ENCODE data around the gene CLEC4C.
"Not testable (repeated sequence)": the region's sequence is repeated elsewhere in the genome, so short reads cannot be mapped to it uniquely, and the experiment has no call there.

CLEC4C gene

GRCh38 chr12:7755668-7756067, 8.5 kb upstream of the CLEC4C start:
- not testable (repeated sequence) for H3K4me3 ChIP-seq (ENCODE audit: low read length); H3K27me3 ChIP-seq (ENCODE audit: insufficient read depth, low read length); H3K36me3 ChIP-seq (ENCODE audit: insufficient read depth, low read depth, low read length); H3K27ac ChIP-seq (ENCODE audit: low read length); H3K9ac ChIP-seq (ENCODE audit: low read depth, low read length); H3K9me3 ChIP-seq (ENCODE audit: insufficient read depth, low read depth, low read length)
- peaks cover 15% of the 10 kb centered on the region; the same call in 1 of the 2 replicates for H3K4me1 ChIP-seq (ENCODE audit: insufficient read depth, low read length)

- not testable (repeated sequence) for H3K36me3 ChIP-seq (ENCODE audit: insufficient read depth, low read depth, low read length); H3K9me3 ChIP-seq (ENCODE audit: insufficient read depth, low read depth, low read length); H3K9ac ChIP-seq (ENCODE audit: low read depth, low read length); H3K27me3 ChIP-seq (ENCODE audit: insufficient read depth, low read length); H3K4me1 ChIP-seq (ENCODE audit: insufficient read depth, low read length); H3K27ac ChIP-seq (ENCODE audit: low read length); H3K4me3 ChIP-seq (ENCODE audit: low read length)
Measured at GRCh38 chr12:7751941-7752922, 5.1 kb upstream of the CLEC4C start.

- no peak overlapping the region for H3K27ac ChIP-seq (ENCODE audit: low read length)
- H3K36me3 ChIP-seq (ENCODE audit: insufficient read depth, low read depth, low read length): no peaks in the 10 kb centered on the region
- H3K9me3 ChIP-seq (ENCODE audit: insufficient read depth, low read depth, low read length): peaks cover 2% of the 10 kb centered on the region; the same call in 1 of the 2 replicates
- H3K4me1 ChIP-seq (ENCODE audit: insufficient read depth, low read length): no peaks in the 10 kb centered on the region
- H3K27me3 ChIP-seq (ENCODE audit: insufficient read depth, low read length): no peaks in the 10 kb centered on the region
- no peak overlapping the region for H3K4me3 ChIP-seq (ENCODE audit: low read length)
- H3K9ac ChIP-seq (ENCODE audit: low read depth, low read length): no peak overlapping the region
Measured at GRCh38 chr12:7751394-7751793, 4.2 kb upstream of the CLEC4C start.

GRCh38 chr12:7750350-7750749, 3.2 kb upstream of the CLEC4C start:
- Histone ChIP-seq H3K27me3 (ENCODE audit: insufficient read depth, low read length) (no peaks in the 10 kb centered on the region), H3K4me3 (ENCODE audit: low read length) (no peak overlapping the region), H3K4me1 (ENCODE audit: insufficient read depth, low read length) (no peaks in the 10 kb centered on the region), H3K36me3 (ENCODE audit: insufficient read depth, low read depth, low read length) (no peaks in the 10 kb centered on the region), H3K9ac (ENCODE audit: low read depth, low read length) (no peak overlapping the region), H3K9me3 (ENCODE audit: insufficient read depth, low read depth, low read length) (peaks cover 3% of the 10 kb centered on the region; the same call in 1 of the 2 replicates), H3K27ac (ENCODE audit: low read length) (no peak overlapping the region)

GRCh38 chr12:7749442-7749841, 2.3 kb upstream of the CLEC4C start:
- Histone ChIP-seq H3K4me3 (ENCODE audit: low read length) (no peak overlapping the region), H3K9ac (ENCODE audit: low read depth, low read length) (no peak overlapping the region), H3K27me3 (ENCODE audit: insufficient read depth, low read length) (no peaks in the 10 kb centered on the region), H3K27ac (ENCODE audit: low read length) (no peak overlapping the region), H3K4me1 (ENCODE audit: insufficient read depth, low read length) (no peaks in the 10 kb centered on the region), H3K36me3 (ENCODE audit: insufficient read depth, low read depth, low read length) (no peaks in the 10 kb centered on the region), H3K9me3 (ENCODE audit: insufficient read depth, low read depth, low read length) (peaks cover 3% of the 10 kb centered on the region; the same call in 1 of the 2 replicates)

- Histone ChIP-seq H3K27me3 (ENCODE audit: insufficient read depth, low read length) (no peaks in the 10 kb centered on the region), H3K4me1 (ENCODE audit: insufficient read depth, low read length) (no peaks in the 10 kb centered on the region), H3K9me3 (ENCODE audit: insufficient read depth, low read depth, low read length) (peaks cover 3% of the 10 kb centered on the region), H3K9ac (ENCODE audit: low read depth, low read length) (no peak overlapping the region), H3K36me3 (ENCODE audit: insufficient read depth, low read depth, low read length) (no peaks in the 10 kb centered on the region), H3K27ac (ENCODE audit: low read length) (no peak overlapping the region), H3K4me3 (ENCODE audit: low read length) (no peak overlapping the region)
Measured at GRCh38 chr12:7748852-7749251, 1.7 kb upstream of the CLEC4C start.

- no peaks in the 10 kb centered on the region for H3K27me3 ChIP-seq (ENCODE audit: insufficient read depth, low read length)
- H3K4me3 ChIP-seq (ENCODE audit: low read length): no peak overlapping the region
- H3K9ac ChIP-seq (ENCODE audit: low read depth, low read length): no peak overlapping the region
- H3K27ac ChIP-seq (ENCODE audit: low read length): no peak overlapping the region
- H3K4me1 ChIP-seq (ENCODE audit: insufficient read depth, low read length): peaks cover 9% of the 10 kb centered on the region
- H3K36me3 ChIP-seq (ENCODE audit: insufficient read depth, low read depth, low read length): no peaks in the 10 kb centered on the region
- H3K9me3 ChIP-seq (ENCODE audit: insufficient read depth, low read depth, low read length): no peaks in the 10 kb centered on the region
Measured at GRCh38 chr12:7732993-7733392, 14.2 kb downstream of the CLEC4C start.

- Histone ChIP-seq H3K9me3 (ENCODE audit: insufficient read depth, low read depth, low read length) (no peaks in the 10 kb centered on the region), H3K4me1 (ENCODE audit: insufficient read depth, low read length) (peaks cover 9% of the 10 kb centered on the region), H3K9ac (ENCODE audit: low read depth, low read length) (no peak overlapping the region), H3K27ac (ENCODE audit: low read length) (no peak overlapping the region), H3K27me3 (ENCODE audit: insufficient read depth, low read length) (no peaks in the 10 kb centered on the region), H3K4me3 (ENCODE audit: low read length) (no peak overlapping the region), H3K36me3 (ENCODE audit: insufficient read depth, low read depth, low read length) (no peaks in the 10 kb centered on the region)
Measured at GRCh38 chr12:7731486-7731885, 15.7 kb downstream of the CLEC4C start.

- H3K36me3 ChIP-seq (ENCODE audit: insufficient read depth, low read depth, low read length); H3K27ac ChIP-seq (ENCODE audit: low read length); H3K9me3 ChIP-seq (ENCODE audit: insufficient read depth, low read depth, low read length); H3K4me3 ChIP-seq (ENCODE audit: low read length); H3K9ac ChIP-seq (ENCODE audit: low read depth, low read length); H3K4me1 ChIP-seq (ENCODE audit: insufficient read depth, low read length); H3K27me3 ChIP-seq (ENCODE audit: insufficient read depth, low read length): not testable (repeated sequence)
Measured at GRCh38 chr12:7730984-7731383, 16.2 kb downstream of the CLEC4C start.

GRCh38 chr12:7729746-7730145, 17.4 kb downstream of the CLEC4C start:
- Histone ChIP-seq H3K36me3 (ENCODE audit: insufficient read depth, low read depth, low read length) (no peaks in the 10 kb centered on the region), H3K9ac (ENCODE audit: low read depth, low read length) (no peak overlapping the region), H3K4me1 (ENCODE audit: insufficient read depth, low read length) (peaks cover 9% of the 10 kb centered on the region), H3K9me3 (ENCODE audit: insufficient read depth, low read depth, low read length) (0 out of 2 replicates have a peak, but pooled peaks cover 2% of the 10 kb centered on the region), H3K27ac (ENCODE audit: low read length) (no peak overlapping the region), H3K4me3 (ENCODE audit: low read length) (no peak overlapping the region), H3K27me3 (ENCODE audit: insufficient read depth, low read length) (no peaks in the 10 kb centered on the region)

GRCh38 chr12:7723926-7724325, 23.2 kb downstream of the CLEC4C start:
- Histone ChIP-seq H3K4me3 (ENCODE audit: low read length) (no peak overlapping the region), H3K36me3 (ENCODE audit: insufficient read depth, low read depth, low read length) (no peaks in the 10 kb centered on the region), H3K27ac (ENCODE audit: low read length) (no peak overlapping the region), H3K9me3 (ENCODE audit: insufficient read depth, low read depth, low read length) (0 out of 2 replicates have a peak, but pooled peaks cover 2% of the 10 kb centered on the region), H3K27me3 (ENCODE audit: insufficient read depth, low read length) (no peaks in the 10 kb centered on the region), H3K9ac (ENCODE audit: low read depth, low read length) (no peak overlapping the region), H3K4me1 (ENCODE audit: insufficient read depth, low read length) (no peaks in the 10 kb centered on the region)

All from iPS-20b (cell line).